ENCODE measurements around the gene CDH12. TPM values are rescaled to one million over a fixed set of nuclear protein-coding genes. Genes with fewer than 3 reads are reported as not detected.

The CDH12 gene
- total RNA-seq, 1 donor from 2014 or later = not detected

- no peaks in the 10 kb centered on the region for H3K4me1 ChIP-seq (ENCODE audit: insufficient read depth, low read length)
- Mint-ChIP-seq H3K36me3 (ENCODE audit: low read depth, unreplicated experiment) (no peaks in the 10 kb centered on the region), H3K27me3 (ENCODE audit: low read depth, unreplicated experiment) (no peaks in the 10 kb centered on the region), H3K27ac (ENCODE audit: unreplicated experiment) (no peak overlapping the region), H3K9me3 (ENCODE audit: unreplicated experiment) (no peaks in the 10 kb centered on the region), H3K4me1 (ENCODE audit: low read depth, unreplicated experiment) (no peaks in the 10 kb centered on the region), H3K4me3 (ENCODE audit: unreplicated experiment) (no peak overlapping the region)
- H4K20me1 ChIP-seq (ENCODE audit: insufficient read depth, low read length) = no peaks in the 10 kb centered on the region
- no peaks in the 10 kb centered on the region for H3K36me3 ChIP-seq (ENCODE audit: insufficient read depth, low read length)
- H3K27ac ChIP-seq (ENCODE audit: low read depth, low read length) = no peak overlapping the region
- no peak overlapping the region for H3K9ac ChIP-seq (ENCODE audit: low read length)
- H3K4me2 ChIP-seq (ENCODE audit: low read length) = no peak overlapping the region
- no peak overlapping the region for H2AFZ ChIP-seq (ENCODE audit: low read depth, low read length)
- H3K4me3 ChIP-seq (ENCODE audit: insufficient read depth, low read depth, low read length) = no peak overlapping the region
- DNase-seq (ENCODE audit: low read depth) = no peak
- H3K9me3 ChIP-seq (ENCODE audit: insufficient read depth, low read depth, low read length) = no peaks in the 10 kb centered on the region
- TF ChIP-seq, protein P1, sequence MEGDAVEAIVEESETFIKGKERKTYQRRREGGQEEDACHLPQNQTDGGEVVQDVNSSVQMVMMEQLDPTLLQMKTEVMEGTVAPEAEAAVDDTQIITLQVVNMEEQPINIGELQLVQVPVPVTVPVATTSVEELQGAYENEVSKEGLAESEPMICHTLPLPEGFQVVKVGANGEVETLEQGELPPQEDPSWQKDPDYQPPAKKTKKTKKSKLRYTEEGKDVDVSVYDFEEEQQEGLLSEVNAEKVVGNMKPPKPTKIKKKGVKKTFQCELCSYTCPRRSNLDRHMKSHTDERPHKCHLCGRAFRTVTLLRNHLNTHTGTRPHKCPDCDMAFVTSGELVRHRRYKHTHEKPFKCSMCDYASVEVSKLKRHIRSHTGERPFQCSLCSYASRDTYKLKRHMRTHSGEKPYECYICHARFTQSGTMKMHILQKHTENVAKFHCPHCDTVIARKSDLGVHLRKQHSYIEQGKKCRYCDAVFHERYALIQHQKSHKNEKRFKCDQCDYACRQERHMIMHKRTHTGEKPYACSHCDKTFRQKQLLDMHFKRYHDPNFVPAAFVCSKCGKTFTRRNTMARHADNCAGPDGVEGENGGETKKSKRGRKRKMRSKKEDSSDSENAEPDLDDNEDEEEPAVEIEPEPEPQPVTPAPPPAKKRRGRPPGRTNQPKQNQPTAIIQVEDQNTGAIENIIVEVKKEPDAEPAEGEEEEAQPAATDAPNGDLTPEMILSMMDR (IDR thresholded peaks at IDR 0.05; ENCODE audit: insufficient read depth, low read depth, low read length) = no peak
- TF ChIP-seq EZH2 (IDR thresholded peaks at IDR 0.05; ENCODE audit: insufficient read depth, low read length) = no peak
- H3K79me2 ChIP-seq (ENCODE audit: insufficient read depth, low read length) = no peaks in the 10 kb centered on the region
- FAIRE-seq = no peak
- H3K27me3 ChIP-seq (ENCODE audit: insufficient read depth, low read length) = no peaks in the 10 kb centered on the region
These were observed 741.8 kb downstream of the CDH12 start for GRCh38 chr5:22111320-22111719.

- Mint-ChIP-seq H3K4me1 (ENCODE audit: low read depth, unreplicated experiment) (no peaks in the 10 kb centered on the region), H3K36me3 (ENCODE audit: low read depth, unreplicated experiment) (no peaks in the 10 kb centered on the region), H3K4me3 (ENCODE audit: unreplicated experiment) (no peak overlapping the region), H3K27ac (ENCODE audit: unreplicated experiment) (no peak overlapping the region), H3K27me3 (ENCODE audit: low read depth, unreplicated experiment) (no peaks in the 10 kb centered on the region), H3K9me3 (ENCODE audit: unreplicated experiment) (no peaks in the 10 kb centered on the region)
- Histone ChIP-seq H3K36me3 (ENCODE audit: insufficient read depth, low read length) (no peaks in the 10 kb centered on the region), H3K9me3 (ENCODE audit: insufficient read depth, low read depth, low read length) (no peaks in the 10 kb centered on the region), H3K79me2 (ENCODE audit: insufficient read depth, low read length) (no peaks in the 10 kb centered on the region), H3K4me2 (ENCODE audit: low read length) (no peak overlapping the region), H3K4me1 (ENCODE audit: insufficient read depth, low read length) (no peaks in the 10 kb centered on the region), H3K9ac (ENCODE audit: low read length) (no peak overlapping the region), H3K27me3 (ENCODE audit: insufficient read depth, low read length) (no peaks in the 10 kb centered on the region), H4K20me1 (ENCODE audit: insufficient read depth, low read length) (no peaks in the 10 kb centered on the region), H3K4me3 (ENCODE audit: insufficient read depth, low read depth, low read length) (no peak overlapping the region), H3K27ac (ENCODE audit: low read depth, low read length) (no peak overlapping the region), H2AFZ (ENCODE audit: low read depth, low read length) (no peak overlapping the region)
- DNase-seq (ENCODE audit: low read depth) (no peak), FAIRE-seq (no peak)
- TF ChIP-seq, protein P1 (IDR thresholded peaks at IDR 0.05; ENCODE audit: insufficient read depth, low read depth, low read length) = no peak
- no peak for TF ChIP-seq EZH2 (IDR thresholded peaks at IDR 0.05; ENCODE audit: insufficient read depth, low read length)
These were observed 743.8 kb downstream of the CDH12 start for GRCh38 chr5:22109315-22109714.

DNA sequence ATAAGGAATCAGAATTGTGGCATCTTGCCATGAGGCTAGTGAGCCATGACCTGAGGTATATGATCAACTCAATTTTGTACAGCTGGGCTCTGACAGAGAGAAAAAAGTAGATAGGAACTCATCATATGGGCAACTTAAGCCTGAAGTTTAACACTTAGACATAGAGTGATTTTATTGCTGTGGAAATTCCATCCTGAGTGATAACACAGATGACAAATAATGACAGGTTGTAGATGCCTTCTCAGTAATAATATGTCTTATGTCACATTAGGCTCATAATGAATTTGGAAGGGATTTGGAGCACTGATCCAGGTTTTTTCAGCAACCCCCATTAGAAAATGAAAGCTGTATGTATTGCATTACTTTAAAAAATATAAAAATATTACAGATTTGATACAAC lies 744.6 kb downstream of the CDH12 start:
- Mint-ChIP-seq H3K27me3 (ENCODE audit: low read depth, unreplicated experiment) (no peaks in the 10 kb centered on the region), H3K36me3 (ENCODE audit: low read depth, unreplicated experiment) (no peaks in the 10 kb centered on the region), H3K4me1 (ENCODE audit: low read depth, unreplicated experiment) (no peaks in the 10 kb centered on the region), H3K4me3 (ENCODE audit: unreplicated experiment) (no peak overlapping the region), H3K27ac (ENCODE audit: unreplicated experiment) (no peak overlapping the region), H3K9me3 (ENCODE audit: unreplicated experiment) (no peaks in the 10 kb centered on the region)
- H3K27me3 ChIP-seq (ENCODE audit: insufficient read depth, low read length) = no peaks in the 10 kb centered on the region
- FAIRE-seq (no peak), DNase-seq (ENCODE audit: low read depth) (no peak)
- H3K4me3 ChIP-seq (ENCODE audit: insufficient read depth, low read depth, low read length) = no peak overlapping the region
- H3K79me2 ChIP-seq (ENCODE audit: insufficient read depth, low read length) = no peaks in the 10 kb centered on the region
- no peaks in the 10 kb centered on the region for H3K4me1 ChIP-seq (ENCODE audit: insufficient read depth, low read length)
- no peaks in the 10 kb centered on the region for H3K9me3 ChIP-seq (ENCODE audit: insufficient read depth, low read depth, low read length)
- H4K20me1 ChIP-seq (ENCODE audit: insufficient read depth, low read length) = no peaks in the 10 kb centered on the region
- TF ChIP-seq, protein P1 (IDR thresholded peaks at IDR 0.05; ENCODE audit: insufficient read depth, low read depth, low read length) = no peak
- no peak for TF ChIP-seq EZH2 (IDR thresholded peaks at IDR 0.05; ENCODE audit: insufficient read depth, low read length)
- no peak overlapping the region for H3K9ac ChIP-seq (ENCODE audit: low read length)
- H3K4me2 ChIP-seq (ENCODE audit: low read length) = no peak overlapping the region
- no peak overlapping the region for H2AFZ ChIP-seq (ENCODE audit: low read depth, low read length)
- no peaks in the 10 kb centered on the region for H3K36me3 ChIP-seq (ENCODE audit: insufficient read depth, low read length)
- H3K27ac ChIP-seq (ENCODE audit: low read depth, low read length) = no peak overlapping the region
